Right cardiac atrium (tissue), 5 donors: Measurements from ENCODE around the gene CYP4F11. TPM values are rescaled to one million over a fixed set of nuclear protein-coding genes. Genes with fewer than 3 reads are reported as not detected.
"Not testable (repeated sequence)": the region's sequence is repeated elsewhere in the genome, so short reads cannot be mapped to it uniquely, and the experiment has no call there.

Experiments
- ATAC-seq, 2 donors: fragments of 200-7000 bp; cut with Tn5 transposase; one replicate each; pipeline versions ENCODE4 v1.8.0 to v1.9.1; 2020; ENCODE audit warnings: moderate library complexity in 2 of 2, mild to moderate bottlenecking in 1 of 2
- DNase-seq, 3 donors: peaks; one replicate each; pipeline ENCODE4 v3.0.0-alpha.2; 2020
- H3K27ac ChIP-seq: one replicate; pipeline ENCODE4 v1.5.1; 2013; ENCODE audit warnings: mild to moderate bottlenecking, low read length, control low read depth, moderate library complexity
- H3K27me3 ChIP-seq: one replicate; pipeline ENCODE4 v1.6.1; 2013; ENCODE audit not compliant: control insufficient read depth, insufficient read depth
- H3K4me1 ChIP-seq: one replicate; pipeline ENCODE4 v1.6.1; 2013; ENCODE audit warnings: low read length; ENCODE audit not compliant: control insufficient read depth, insufficient read depth
- H3K4me3 ChIP-seq: one replicate; pipeline ENCODE4 v1.5.1; 2013; ENCODE audit warnings: low read length, control low read depth
- H3K9me3 ChIP-seq: one replicate; pipeline ENCODE4 v1.6.1; 2013; ENCODE audit warnings: low read length; ENCODE audit not compliant: control insufficient read depth
- WGBS: extraction: QIAGEN DNeasy Blood & Tissue Kit; methylation state at CpG from one replicate; pipeline ENCODE4 v1.1.7; 2013; 5-methylcytosine and 5-hydroxymethylcytosine counted together
- intact Hi-C, 4 donors: fragments of 100-400 bp; cut with DNase I; formaldehyde crosslinking; loops; one replicate each; pipeline versions ENCODE4 v1.11.0 to v1.14.0; 2022 to 2023
- long read RNA-seq, 4 donors: library from polyadenylated mRNA; unstranded; transcript quantifications; one replicate each; pipeline ENCODE4 v2.0.0, GENCODE V29; 2020 to 2021
- polyA plus RNA-seq: library from polyadenylated mRNA; stranded (reverse); fragments of 200-250 nt; gene quantifications from one replicate; pipeline ENCODE4 v1.2.3, GENCODE V29; 2013
- total RNA-seq, 4 donors: library from RNA; stranded (reverse); fragmentation: NEBNext Ultra II Directional; extraction: Animal tissue kit (Norgen Biotek cat#: 25700); gene quantifications; one replicate each; pipeline ENCODE4 v1.2.1, GENCODE V29; 2021
- donor health status: healthy with polysubstance abuse.
- donor health status: DM: no; HTN: yes; CAD: no.
- donor health status: DM: no; HTN: no; CAD: no.
- donor health status: DM: no; HTN: yes; CAD: no; lungs with severe emphysema.
- donor health status: DM: yes; HTN: yes; CAD: no.

CYP4F11 gene
- total RNA-seq (under 1 TPM; 0.11 to 0.34 (median 0.21) TPM), polyA plus RNA-seq (0.16 TPM)
- long read RNA-seq, donor 1: 0 reads
- long read RNA-seq, donor 2: 0 reads
- long read RNA-seq, donor 3: 0 reads
- long read RNA-seq, donor 4: 0 reads

GRCh38 chr19:15934332-15935078, at the start of gene CYP4F11:
Gene CYP4F11 (minus strand): TSS chr19:15934529. CDS start chr19:15934408, 121 bp downstream.
- H3K9me3 ChIP-seq: peaks cover 4% of the 10 kb centered on the region

GRCh38 chr19:15979293-15979692, 45.0 kb upstream of the CYP4F11 start:
- H3K27me3 ChIP-seq: no peaks in the 10 kb centered on the region
- WGBS: 86% methylated on average over 4 of the region's 4 CpGs
- DNase-seq (no peak), ATAC-seq (no peak)
- no peaks in the 10 kb centered on the region for H3K4me1 ChIP-seq
- peaks cover 4% of the 10 kb centered on the region for H3K9me3 ChIP-seq
- no peak overlapping the region for H3K27ac ChIP-seq
- intact Hi-C loops: no loop called here
- H3K4me3 ChIP-seq: no peak overlapping the region

More at GRCh38 chr19:15934332-15935078, at the start of gene CYP4F11:
- ATAC-seq (peak; percentile 64 to 79), DNase-seq (peak; percentile 61 to 81 (median 79))
- H3K27me3 ChIP-seq: no peaks in the 10 kb centered on the region
- H3K4me3 ChIP-seq: no peak within 1 kb of the TSS
- intact Hi-C loops: no loop called here
- 47% methylated on average over 10 of the region's 10 CpGs for WGBS
- H3K27ac ChIP-seq: no peak within 1 kb of the TSS
- H3K4me1 ChIP-seq: no peaks in the 10 kb centered on the region

GRCh38 chr19:15977690-15978089, 43.4 kb upstream of the CYP4F11 start:
- 68% methylated on average over 7 of the region's 7 CpGs for WGBS
- no peaks in the 10 kb centered on the region for H3K27me3 ChIP-seq

GRCh38 chr19:15976836-15977689, 42.7 kb upstream of the CYP4F11 start:
- Histone ChIP-seq H3K9me3 (peaks cover 4% of the 10 kb centered on the region), H3K4me3 (no peak overlapping the region), H3K27ac (no peak overlapping the region), H3K4me1 (no peaks in the 10 kb centered on the region), H3K27me3 (no peaks in the 10 kb centered on the region)
- ATAC-seq (no peak), DNase-seq (no peak)
- 58% methylated on average over 10 of the region's 10 CpGs for WGBS
- intact Hi-C loops: no loop called here

More at GRCh38 chr19:15977690-15978089, 43.4 kb upstream of the CYP4F11 start:
- ATAC-seq: no peak
- Histone ChIP-seq H3K9me3 (peaks cover 4% of the 10 kb centered on the region), H3K4me1 (no peaks in the 10 kb centered on the region), H3K4me3 (no peak overlapping the region), H3K27ac (no peak overlapping the region)
- DNase-seq: no peak
- intact Hi-C loops: no loop called here

- 46% methylated on average over 5 of the region's 5 CpGs for WGBS
- no peak overlapping the region for H3K27ac ChIP-seq
- ATAC-seq: no peak
These were observed 40.5 kb upstream of the CYP4F11 start for GRCh38 chr19:15974856-15975255.

GRCh38 chr19:15972043-15972442, 37.7 kb upstream of the CYP4F11 start:
- H3K9me3 ChIP-seq, DNase-seq, H3K4me1 ChIP-seq, intact Hi-C loops, H3K27me3 ChIP-seq, ATAC-seq, H3K27ac ChIP-seq, H3K4me3 ChIP-seq: not testable (repeated sequence)

More at GRCh38 chr19:15974856-15975255, 40.5 kb upstream of the CYP4F11 start:
- H3K4me3 ChIP-seq: no peak overlapping the region
- H3K27me3 ChIP-seq: no peaks in the 10 kb centered on the region
- no peaks in the 10 kb centered on the region for H3K9me3 ChIP-seq
- H3K4me1 ChIP-seq: no peaks in the 10 kb centered on the region
- DNase-seq: no peak
- intact Hi-C loops: no loop called here

- Histone ChIP-seq H3K4me3 (no peak overlapping the region), H3K27me3 (no peaks in the 10 kb centered on the region), H3K9me3 (no peaks in the 10 kb centered on the region), H3K4me1 (no peaks in the 10 kb centered on the region), H3K27ac (no peak overlapping the region)
- intact Hi-C loops: no loop called here
- 47% methylated on average over 5 of the region's 5 CpGs for WGBS
- DNase-seq (no peak), ATAC-seq (no peak)
These were observed 37.0 kb upstream of the CYP4F11 start for GRCh38 chr19:15971224-15971780.

GRCh38 chr19:15964231-15964630, 29.9 kb upstream of the CYP4F11 start:
- 74% methylated on average over 2 of the region's 2 CpGs for WGBS
- no peak overlapping the region for H3K4me3 ChIP-seq
- intact Hi-C loops: no loop called here
- no peaks in the 10 kb centered on the region for H3K27me3 ChIP-seq
- H3K9me3 ChIP-seq: peaks cover 6% of the 10 kb centered on the region
- no peaks in the 10 kb centered on the region for H3K4me1 ChIP-seq
- ATAC-seq (no peak), DNase-seq (no peak)
- no peak overlapping the region for H3K27ac ChIP-seq

- ATAC-seq: no peak
- WGBS: 67% methylated on average over 6 of the region's 6 CpGs
These were observed 28.0 kb upstream of the CYP4F11 start for GRCh38 chr19:15962319-15962718.

GRCh38 chr19:15954820-15955219, 20.5 kb upstream of the CYP4F11 start:
- WGBS: 83% methylated on average over 6 of the region's 6 CpGs

More at GRCh38 chr19:15962319-15962718, 28.0 kb upstream of the CYP4F11 start:
- H3K4me1 ChIP-seq: no peaks in the 10 kb centered on the region
- intact Hi-C loops: no loop called here
- no peak overlapping the region for H3K27ac ChIP-seq
- no peak overlapping the region for H3K4me3 ChIP-seq
- H3K27me3 ChIP-seq: no peaks in the 10 kb centered on the region
- no peak for DNase-seq
- H3K9me3 ChIP-seq: peaks cover 6% of the 10 kb centered on the region

More at GRCh38 chr19:15954820-15955219, 20.5 kb upstream of the CYP4F11 start:
- no peak for ATAC-seq
- intact Hi-C loops: no loop called here
- H3K27me3 ChIP-seq: peaks cover 3% of the 10 kb centered on the region
- no peak overlapping the region for H3K4me3 ChIP-seq
- no peak for DNase-seq
- no peaks in the 10 kb centered on the region for H3K9me3 ChIP-seq
- H3K4me1 ChIP-seq: no peaks in the 10 kb centered on the region
- no peak overlapping the region for H3K27ac ChIP-seq
